Coronary artery (tissue), 2 donors: ENCODE measurements around the gene TMEM131.

Experiments
- DNase-seq: peaks from one replicate; pipeline ENCODE4 v3.0.0-alpha.2; 2017; ENCODE audit warnings: low spot score
- H3K27ac ChIP-seq, 2 donors: fragments of 200-600 bp; sonication (generic); one replicate each; pipeline ENCODE4 v1.5.1; 2016 to 2019
- H3K4me3 ChIP-seq: fragments of 200-600 bp; sonication (generic); 2 replicates; pipeline ENCODE4 v1.5.1; 2016; ENCODE audit warnings: mild to moderate bottlenecking, moderate library complexity
- CTCF ChIP-seq: fragments of 200-600 bp; sonication (generic); IDR thresholded peaks from one replicate; pipeline ENCODE4 v1.5.1; 2019; ENCODE audit warnings: antibody characterized with exemption

TMEM131 gene

GRCh38 chr2:97781981-97782380 is 213.8 kb downstream of the TMEM131 start:
- no peak overlapping the region for H3K4me3 ChIP-seq
- no peak overlapping the region for H3K27ac ChIP-seq
- no peak for DNase-seq
- no peak for TF ChIP-seq CTCF

- no peak overlapping the region for H3K27ac ChIP-seq
- no peak for TF ChIP-seq CTCF
- no peak for DNase-seq
- no peak overlapping the region for H3K4me3 ChIP-seq
Measured at GRCh38 chr2:97779141-97779540, 216.6 kb downstream of the TMEM131 start.

DNA sequence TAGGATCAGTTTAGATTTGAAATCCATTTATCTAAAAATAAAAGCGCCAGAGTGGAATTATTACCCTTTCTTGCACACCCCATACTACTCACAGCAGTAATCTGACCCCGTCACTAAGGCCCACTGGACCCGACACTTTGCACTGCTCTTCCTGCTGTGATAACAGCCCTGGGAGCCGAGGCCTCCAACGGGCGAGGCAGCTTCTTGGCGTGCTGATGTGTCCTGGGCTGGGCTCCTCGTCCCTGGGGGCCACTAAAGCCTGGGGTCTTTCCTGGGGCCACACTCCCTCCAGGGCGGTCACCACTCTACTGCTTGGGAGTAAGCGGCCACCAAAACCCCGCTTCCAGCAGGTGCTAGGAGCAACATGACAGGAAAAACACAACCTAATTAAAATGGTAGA is 220.7 kb downstream of the TMEM131 start:
- DNase-seq = no peak
- Histone ChIP-seq H3K4me3 (no peak overlapping the region), H3K27ac (no peak overlapping the region)
- TF ChIP-seq CTCF = no peak

DNA sequence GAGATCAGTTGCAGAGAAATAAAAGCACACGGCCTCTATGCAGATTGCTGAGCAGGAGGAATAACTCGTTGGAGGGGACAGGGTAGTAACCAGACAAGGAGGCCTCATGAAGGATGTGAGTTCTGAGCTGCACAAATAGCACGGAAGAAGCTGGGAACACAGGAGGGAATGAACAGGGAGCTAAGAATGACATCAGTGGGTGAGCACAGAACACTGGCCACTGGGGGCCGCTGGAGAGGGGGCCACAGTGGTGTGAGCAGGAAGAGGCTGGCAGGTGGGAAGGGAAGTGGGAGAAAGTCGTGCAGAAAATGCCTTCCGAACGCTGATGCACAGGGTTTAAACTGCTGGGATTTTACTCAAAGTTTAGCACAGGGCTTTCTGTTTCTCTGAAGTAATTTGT is 221.3 kb downstream of the TMEM131 start:
- DNase-seq = no peak
- Histone ChIP-seq H3K27ac (no peak overlapping the region), H3K4me3 (no peak overlapping the region)
- no peak for TF ChIP-seq CTCF

DNA sequence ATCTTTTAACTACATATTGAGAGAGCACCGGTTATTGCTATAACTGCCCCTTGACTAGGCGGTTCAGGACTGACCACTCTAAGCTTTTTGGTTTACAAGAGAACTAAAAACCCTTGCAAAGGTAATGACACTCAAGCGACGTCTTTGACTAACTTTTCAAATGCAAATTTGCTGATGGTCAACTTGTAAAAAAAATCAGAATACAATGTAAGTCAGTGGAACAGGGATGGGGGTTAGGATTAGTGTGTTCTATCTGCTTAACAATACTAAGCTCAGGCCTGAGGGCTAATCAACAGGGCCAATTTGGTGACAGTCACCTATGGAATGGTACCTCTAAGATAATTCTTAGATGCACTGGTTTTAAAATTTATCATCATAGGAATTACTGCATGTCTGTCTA is 225.3 kb downstream of the TMEM131 start:
- no peak for TF ChIP-seq CTCF
- no peak overlapping the region for H3K4me3 ChIP-seq
- H3K27ac ChIP-seq = no peak overlapping the region
- no peak for DNase-seq

GRCh38 chr2:97769711-97770110 is 226.0 kb downstream of the TMEM131 start:
- no peak for DNase-seq
- TF ChIP-seq CTCF = no peak
- no peak overlapping the region for H3K27ac ChIP-seq
- no peak overlapping the region for H3K4me3 ChIP-seq

DNA sequence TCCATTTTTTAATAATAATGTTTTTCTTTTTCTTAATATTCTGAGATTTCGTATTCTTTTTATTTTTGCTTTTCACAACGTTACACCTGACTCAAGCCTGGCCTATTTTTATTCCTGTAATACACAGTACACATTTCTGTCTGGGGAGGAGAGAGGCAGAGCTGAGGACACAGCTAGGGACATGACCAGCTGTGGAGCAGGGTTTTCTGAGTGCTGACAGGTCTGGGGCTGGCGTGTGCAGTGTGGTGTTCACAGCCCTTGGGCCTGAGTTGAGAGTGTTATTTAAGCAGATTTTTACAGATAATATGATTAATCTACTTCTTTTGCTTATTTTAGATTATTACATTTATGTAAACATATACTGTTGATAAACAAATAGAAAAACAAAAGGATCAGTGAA is 226.4 kb downstream of the TMEM131 start:
- no peak for DNase-seq
- Histone ChIP-seq H3K27ac (no peak overlapping the region), H3K4me3 (no peak overlapping the region)
- TF ChIP-seq CTCF = no peak
